RWPE2 (cell line): ENCODE results near the gene PDE6A.

Experiments used
- ATAC-seq: fragments of 200-7000 bp; cut with Tn5 transposase; 3 replicates; pipeline ENCODE4 v1.9.1; 2021; ENCODE audit warnings: low read depth
- DNase-seq: peaks from one replicate; pipeline ENCODE4 v3.0.0-alpha.2; 2020; ENCODE audit warnings: low spot score
- H3K27ac ChIP-seq: fragments of 450-650 bp; 2 replicates; pipeline ENCODE4 v1.5.1; 2017; ENCODE audit warnings: mild to moderate bottlenecking; ENCODE audit not compliant: poor library complexity, severe bottlenecking
- H3K27me3 ChIP-seq: fragments of 250-450 bp; sonication (Bioruptor Pico); 2 replicates; pipeline ENCODE4 v1.5.1; 2021; ENCODE audit warnings: mild to moderate bottlenecking, moderate library complexity; ENCODE audit not compliant: insufficient read depth, poor library complexity, severe bottlenecking
- H3K36me3 ChIP-seq: fragments of 250-450 bp; sonication (Bioruptor Pico); 2 replicates; pipeline ENCODE4 v1.5.1; 2020; ENCODE audit warnings: low read depth, mild to moderate bottlenecking, moderate library complexity
- H3K4me1 ChIP-seq: fragments of 250-450 bp; sonication (Bioruptor Pico); 2 replicates; pipeline ENCODE4 v1.5.1; 2021; ENCODE audit warnings: mild to moderate bottlenecking, moderate library complexity; ENCODE audit not compliant: insufficient read depth, poor library complexity, severe bottlenecking
- H3K4me3 ChIP-seq: fragments of 250-450 bp; sonication (Bioruptor Pico); 2 replicates; pipeline ENCODE4 v1.5.1; 2021; ENCODE audit warnings: mild to moderate bottlenecking, moderate library complexity; ENCODE audit not compliant: severe bottlenecking
- H3K9me3 ChIP-seq: fragments of 250-450 bp; sonication (Bioruptor Pico); 2 replicates; pipeline ENCODE4 v1.5.1; 2021; ENCODE audit warnings: mild to moderate bottlenecking, moderate library complexity; ENCODE audit not compliant: severe bottlenecking
- CTCF ChIP-seq: fragments of 450-650 bp; IDR thresholded peaks from one replicate; pipeline ENCODE4 v1.5.1; 2017; ENCODE audit warnings: mild to moderate bottlenecking, moderate library complexity; ENCODE audit not compliant: poor library complexity, severe bottlenecking

PDE6A gene

DNA sequence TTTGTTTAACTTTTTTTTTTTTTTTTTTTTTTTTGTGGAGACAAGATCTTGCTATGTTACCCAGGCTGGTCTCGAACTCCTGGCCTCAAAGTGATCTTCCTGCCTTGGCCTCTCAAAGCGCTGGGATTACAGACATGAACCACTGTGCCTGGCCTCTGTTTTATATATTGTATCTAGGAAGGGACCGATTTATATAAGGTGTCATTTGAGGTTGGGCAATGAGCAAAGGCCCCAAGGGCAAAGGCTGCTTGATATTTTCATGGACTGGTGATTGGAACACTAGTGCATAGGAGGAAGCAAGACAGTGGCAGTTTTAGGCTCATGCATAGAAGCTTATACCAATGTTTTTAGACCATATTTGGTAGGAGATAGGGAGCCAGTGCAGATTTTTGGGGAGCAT is 19.1 kb upstream of the PDE6A start:
- DNase-seq = no peak
- TF ChIP-seq CTCF = no peak
- Histone ChIP-seq H3K36me3 (no peaks in the 10 kb centered on the region), H3K4me1 (peaks cover 15% of the 10 kb centered on the region), H3K9me3 (no peaks in the 10 kb centered on the region), H3K27ac (no peak overlapping the region), H3K27me3 (no peaks in the 10 kb centered on the region), H3K4me3 (no peak overlapping the region)
- no peak for ATAC-seq

- no peak for TF ChIP-seq CTCF
- DNase-seq (no peak), ATAC-seq (no peak)
- Histone ChIP-seq H3K4me1 (peaks cover 15% of the 10 kb centered on the region), H3K27ac (no peak overlapping the region), H3K9me3 (no peaks in the 10 kb centered on the region), H3K27me3 (no peaks in the 10 kb centered on the region), H3K4me3 (no peak overlapping the region), H3K36me3 (no peaks in the 10 kb centered on the region)
Measured at GRCh38 chr5:149962601-149963300, 18.2 kb upstream of the PDE6A start.

DNA sequence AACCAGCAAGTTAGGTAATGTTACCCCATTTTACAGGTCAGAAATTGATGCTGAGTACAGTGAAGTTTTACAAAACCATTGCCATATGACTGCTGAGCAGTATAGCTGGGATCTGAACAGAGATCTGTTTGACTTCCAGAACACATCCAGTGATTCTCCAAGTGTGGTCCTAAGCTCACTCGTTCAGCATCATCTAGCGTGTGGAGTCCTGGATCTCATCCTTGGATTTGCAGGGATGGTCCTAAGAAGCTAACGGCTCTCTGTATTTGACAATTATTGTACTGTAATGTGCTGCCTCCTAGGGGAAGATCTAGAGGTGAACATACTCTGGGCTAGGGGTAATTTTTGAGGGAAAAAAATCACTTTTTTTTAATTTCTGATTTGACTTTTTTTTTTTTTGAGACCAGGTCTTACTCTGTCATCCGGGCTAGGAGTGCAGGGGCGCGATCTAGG is 17.4 kb upstream of the PDE6A start:
- peaks cover 15% of the 10 kb centered on the region for H3K4me1 ChIP-seq
- H3K36me3 ChIP-seq = no peaks in the 10 kb centered on the region
- peak; percentile 90 for TF ChIP-seq CTCF
- no peaks in the 10 kb centered on the region for H3K9me3 ChIP-seq
- DNase-seq = no peak
- H3K4me3 ChIP-seq = no peak overlapping the region
- peak overlapping the region; percentile 79 for H3K27ac ChIP-seq
- ATAC-seq = peak; percentile 9; the same call in 1 of the 3 replicates
- H3K27me3 ChIP-seq = no peaks in the 10 kb centered on the region

GRCh38 chr5:149961186-149961685 is 16.6 kb upstream of the PDE6A start:
- Histone ChIP-seq H3K4me1 (peaks cover 15% of the 10 kb centered on the region), H3K36me3 (no peaks in the 10 kb centered on the region), H3K27ac (peak overlapping the region; percentile 79), H3K9me3 (no peaks in the 10 kb centered on the region), H3K4me3 (peak overlapping the region; percentile 59), H3K27me3 (no peaks in the 10 kb centered on the region)
- no peak for DNase-seq
- no peak for TF ChIP-seq CTCF
- peak; percentile 21; the same call in 2 of the 3 replicates for ATAC-seq
